Mucosa of descending colon (tissue), 3 donors: Measurements from ENCODE around the gene LYPD6B. TPM values are rescaled to one million over a fixed set of nuclear protein-coding genes. Genes with fewer than 3 reads are reported as not detected.

Experiments
- ATAC-seq: fragments of 200-7000 bp; cut with Tn5 transposase; one replicate; pipeline ENCODE4 v1.9.1; 2020; ENCODE audit warnings: mild to moderate bottlenecking, moderate library complexity
- DNase-seq, 3 donors: peaks; one replicate each; pipeline ENCODE4 v3.0.0-alpha.2; 2020
- H3K36me3 ChIP-seq: fragments of 200-600 bp; one replicate; pipeline ENCODE4 v1.8.0; 2021; ENCODE audit warnings: low read depth, mild to moderate bottlenecking
- H3K4me1 ChIP-seq: fragments of 200-600 bp; one replicate; pipeline ENCODE4 v1.8.0; 2021; ENCODE audit warnings: low read depth, mild to moderate bottlenecking
- H3K4me3 ChIP-seq: fragments of 200-600 bp; one replicate; pipeline ENCODE4 v1.8.0; 2021; ENCODE audit warnings: mild to moderate bottlenecking
- H3K9me3 ChIP-seq: fragments of 200-600 bp; one replicate; pipeline ENCODE4 v1.8.0; 2021; ENCODE audit warnings: mild to moderate bottlenecking
- intact Hi-C, 2 donors: fragments of 100-400 bp; cut with DNase I in 1 of 2; cut with micrococcal nuclease in 1 of 2; formaldehyde crosslinking; loops; one replicate each; pipeline versions ENCODE4 v1.11.0 to v1.11.1; 2022; cut with DNase I, micrococcal nuclease
- total RNA-seq, 3 donors: library from RNA; stranded (reverse); fragmentation: NEBNext Ultra II Directional in 2 of 3; extraction: Animal tissue kit (Norgen Biotek cat#: 25700) in 2 of 3; gene quantifications; one replicate each; pipeline versions ENCODE4 v1.2.1 to v1.2.4, GENCODE V29; 2021 to 2023
- TF ChIP-seq, protein P1 (sequence below): fragments of 200-600 bp; IDR thresholded peaks from one replicate; pipeline ENCODE4 v1.8.0; 2022; ENCODE audit warnings: antibody characterized with exemption, mild to moderate bottlenecking
- donor health status: DM: no; HTN: no; CAD: no; lungs with moderate emphysema.
- donor health status: DM: no; HTN: no; CAD: no.
- donor health status: DM: no; HTN: yes; CAD: no.

Gene LYPD6B
- total RNA-seq, 3 donors from 2014 or later = 0.28 to 1.7 (median 1.1) TPM

DNA sequence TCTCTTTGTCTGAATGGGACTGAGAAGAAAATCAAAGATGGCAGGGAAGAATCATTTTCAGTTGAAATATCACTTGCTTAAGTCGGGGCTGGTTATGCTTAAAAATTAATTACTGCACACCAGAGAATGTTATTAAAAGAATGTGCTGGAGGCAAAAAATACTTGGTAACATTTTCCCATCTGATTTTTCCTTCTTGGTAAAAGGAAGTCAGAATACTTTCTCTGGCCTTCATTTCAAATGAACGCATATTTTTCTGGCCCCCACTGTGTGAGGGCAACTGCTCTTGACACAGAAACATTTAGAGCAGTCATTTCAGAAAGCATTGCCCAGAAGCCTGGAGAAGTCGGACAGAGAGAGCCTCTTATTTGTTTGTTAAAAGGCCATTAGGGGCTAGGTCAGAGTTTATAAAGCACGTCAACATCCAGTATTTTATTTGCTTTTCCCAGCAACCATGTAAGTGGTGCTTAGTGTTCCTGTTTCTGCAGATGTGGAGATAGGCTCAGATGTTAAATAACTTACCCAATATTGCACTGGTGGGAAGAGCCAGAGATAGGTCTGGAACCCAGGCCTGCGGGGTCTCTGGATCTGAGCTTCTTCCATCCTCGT is 32.9 kb upstream of the LYPD6B start:
- DNase-seq (no peak), ATAC-seq (peak; percentile 14)
- Histone ChIP-seq H3K4me1 (no peaks in the 10 kb centered on the region), H3K9me3 (no peaks in the 10 kb centered on the region), H3K4me3 (no peak overlapping the region), H3K36me3 (no peaks in the 10 kb centered on the region)
- intact Hi-C loops = no loop called here
- TF ChIP-seq, protein P1, sequence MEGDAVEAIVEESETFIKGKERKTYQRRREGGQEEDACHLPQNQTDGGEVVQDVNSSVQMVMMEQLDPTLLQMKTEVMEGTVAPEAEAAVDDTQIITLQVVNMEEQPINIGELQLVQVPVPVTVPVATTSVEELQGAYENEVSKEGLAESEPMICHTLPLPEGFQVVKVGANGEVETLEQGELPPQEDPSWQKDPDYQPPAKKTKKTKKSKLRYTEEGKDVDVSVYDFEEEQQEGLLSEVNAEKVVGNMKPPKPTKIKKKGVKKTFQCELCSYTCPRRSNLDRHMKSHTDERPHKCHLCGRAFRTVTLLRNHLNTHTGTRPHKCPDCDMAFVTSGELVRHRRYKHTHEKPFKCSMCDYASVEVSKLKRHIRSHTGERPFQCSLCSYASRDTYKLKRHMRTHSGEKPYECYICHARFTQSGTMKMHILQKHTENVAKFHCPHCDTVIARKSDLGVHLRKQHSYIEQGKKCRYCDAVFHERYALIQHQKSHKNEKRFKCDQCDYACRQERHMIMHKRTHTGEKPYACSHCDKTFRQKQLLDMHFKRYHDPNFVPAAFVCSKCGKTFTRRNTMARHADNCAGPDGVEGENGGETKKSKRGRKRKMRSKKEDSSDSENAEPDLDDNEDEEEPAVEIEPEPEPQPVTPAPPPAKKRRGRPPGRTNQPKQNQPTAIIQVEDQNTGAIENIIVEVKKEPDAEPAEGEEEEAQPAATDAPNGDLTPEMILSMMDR = no peak

DNA sequence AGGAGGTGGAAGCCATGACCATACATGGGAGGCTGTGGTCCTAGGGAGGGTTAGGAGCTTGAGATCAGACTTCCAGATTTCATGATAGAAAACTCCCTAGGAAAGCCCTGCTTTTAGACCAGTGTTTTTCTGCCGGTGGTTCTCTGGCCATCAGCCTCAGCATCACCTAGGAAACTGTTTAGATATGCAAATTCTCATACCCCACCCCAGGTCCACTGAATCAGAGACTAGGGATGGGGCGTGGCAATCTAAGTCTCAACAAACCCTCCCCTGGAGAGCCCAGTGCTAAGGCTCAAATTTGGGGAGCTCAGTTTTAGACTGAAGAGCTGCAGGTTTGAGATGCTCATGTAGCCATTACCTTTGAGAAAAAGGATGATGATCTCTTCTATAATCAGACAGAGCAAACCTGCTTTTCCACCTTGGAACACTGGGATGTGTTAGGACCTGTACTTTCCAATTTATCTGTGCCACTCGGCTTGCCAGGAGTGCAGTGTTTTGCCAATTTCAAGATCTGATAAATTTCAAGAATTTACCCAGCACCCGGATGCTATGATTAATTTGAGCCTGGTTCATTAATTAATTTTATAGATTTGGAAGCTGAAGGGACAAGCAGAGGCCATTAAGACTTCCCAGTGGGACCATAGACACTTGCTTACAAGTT is 31.5 kb upstream of the LYPD6B start:
- ATAC-seq = no peak
- TF ChIP-seq, protein P1 = no peak

DNA sequence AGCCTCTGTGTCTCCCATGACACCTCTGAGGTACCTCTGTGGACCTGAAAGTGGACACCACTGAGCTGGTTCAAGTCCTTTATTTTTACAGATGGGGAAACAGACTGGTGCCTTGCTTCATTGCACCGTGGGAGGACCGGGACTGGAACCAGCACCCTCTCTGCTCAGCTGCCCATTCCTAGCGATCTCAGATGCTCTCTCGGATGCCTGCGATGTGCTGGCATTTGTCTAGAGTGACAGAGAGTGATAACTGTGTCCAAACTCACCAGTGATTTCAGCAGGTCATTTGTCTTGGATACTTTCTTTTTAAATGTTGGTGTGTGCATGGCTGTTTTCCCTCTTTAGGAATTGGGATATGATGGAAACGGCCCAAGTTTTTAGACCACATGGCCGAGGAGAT is 30.1 kb upstream of the LYPD6B start:
- DNase-seq (no peak), ATAC-seq (no peak)
- no peaks in the 10 kb centered on the region for H3K36me3 ChIP-seq
- TF ChIP-seq, protein P1 = no peak
- no peak overlapping the region for H3K4me3 ChIP-seq
- no peaks in the 10 kb centered on the region for H3K9me3 ChIP-seq
- no peaks in the 10 kb centered on the region for H3K4me1 ChIP-seq
- intact Hi-C loops = no loop called here

More for the DNA sequence above, 31.5 kb upstream of the LYPD6B start:
- H3K4me1 ChIP-seq = no peaks in the 10 kb centered on the region
- no peaks in the 10 kb centered on the region for H3K36me3 ChIP-seq
- H3K4me3 ChIP-seq = no peak overlapping the region
- intact Hi-C loops = no loop called here
- DNase-seq = no peak
- H3K9me3 ChIP-seq = no peaks in the 10 kb centered on the region

DNA sequence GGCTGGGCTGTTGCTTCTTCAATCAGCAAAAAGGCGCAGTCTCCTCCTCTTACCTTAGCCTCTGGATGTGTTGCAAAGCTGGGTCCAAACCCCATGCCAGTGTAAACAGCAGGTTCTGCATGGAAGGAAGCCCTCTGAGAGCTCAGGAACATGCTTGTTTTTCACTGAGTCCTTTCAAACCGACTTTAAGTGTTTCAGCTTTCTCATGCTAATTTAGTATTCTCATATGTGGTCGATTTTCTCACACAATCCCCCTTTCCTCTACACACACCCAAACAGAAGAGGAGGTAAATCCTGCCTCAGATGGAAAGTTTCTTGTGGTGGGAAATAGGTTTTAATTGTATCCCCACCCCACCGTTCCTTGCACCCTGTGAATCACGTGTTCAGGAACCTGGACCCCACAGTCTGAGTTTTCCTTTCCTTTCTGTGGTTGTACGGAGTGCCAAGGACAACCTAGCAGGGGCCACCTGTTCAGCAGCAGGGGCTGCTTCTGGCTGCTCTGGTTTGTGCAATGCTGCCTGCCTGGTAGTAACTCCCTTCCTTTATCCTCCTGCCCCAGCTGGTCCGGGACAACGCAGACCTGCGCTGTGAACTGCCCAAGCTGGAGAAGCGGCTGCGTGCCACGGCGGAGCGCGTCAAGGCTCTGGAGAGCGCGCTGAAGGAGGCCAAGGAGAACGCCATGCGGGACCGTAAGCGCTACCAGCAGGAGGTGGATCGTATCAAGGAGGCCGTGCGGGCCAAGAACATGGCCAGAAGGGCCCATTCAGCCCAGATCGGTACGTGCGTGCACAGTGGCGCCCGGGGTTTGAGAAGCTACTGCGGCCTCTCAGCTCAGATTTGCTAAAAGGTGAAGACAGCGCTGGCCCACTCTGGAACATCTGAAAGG is 28.7 kb upstream of the LYPD6B start:
- Histone ChIP-seq H3K4me1 (no peaks in the 10 kb centered on the region), H3K4me3 (no peak overlapping the region), H3K36me3 (no peaks in the 10 kb centered on the region), H3K9me3 (no peaks in the 10 kb centered on the region)
- no peak for DNase-seq
- ATAC-seq = no peak
- TF ChIP-seq, protein P1 = no peak
- intact Hi-C loops = loop anchor here in 1 of 2 donors (10.0 kb wide), 1 partner anchor 555 kb away; no protein-coding TSS in a partner anchor

DNA sequence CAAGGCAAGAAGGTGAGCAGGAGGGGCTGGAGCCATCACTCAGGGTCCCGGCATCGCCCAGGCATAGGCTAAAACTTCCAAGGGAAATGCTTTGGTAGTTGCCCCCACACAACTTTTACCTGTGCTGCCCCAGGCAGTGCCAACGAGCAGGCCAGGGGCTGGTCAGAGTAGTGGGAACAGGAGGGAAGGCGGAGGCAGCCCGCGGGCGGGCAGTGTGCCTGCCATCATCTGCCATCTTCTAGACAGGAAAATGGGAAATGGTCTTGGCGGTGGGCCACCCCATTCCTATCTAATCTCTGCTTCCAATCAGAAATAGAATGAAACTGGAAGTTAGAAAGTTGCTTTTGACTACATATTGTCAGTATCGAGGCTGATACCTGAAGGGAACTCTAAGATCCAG is 26.0 kb upstream of the LYPD6B start:
- DNase-seq = no peak
- intact Hi-C loops = loop anchor here in 1 of 2 donors (10.0 kb wide), 1 partner anchor 552 kb away; no protein-coding TSS in a partner anchor
- H3K9me3 ChIP-seq = no peaks in the 10 kb centered on the region
- no peaks in the 10 kb centered on the region for H3K36me3 ChIP-seq
- TF ChIP-seq, protein P1 = no peak
- H3K4me3 ChIP-seq = no peak overlapping the region
- no peak for ATAC-seq
- no peaks in the 10 kb centered on the region for H3K4me1 ChIP-seq
